A549 (cell line): ENCODE results near the gene SLX1A. TPM values are rescaled to one million over a fixed set of nuclear protein-coding genes. Genes with fewer than 3 reads are reported as not detected.

Experiments used
- ATAC-seq, 2 experiments: fragments of 200-7000 bp in 1 of 2; fragments of >200 bp in 1 of 2; cut with Nextera tagmentation in 1 of 2; cut with Tn5 transposase in 1 of 2; 3 replicates each; pipeline versions ENCODE4 v1.8.0 to v1.9.1; 2018 to 2020; ENCODE audit warnings: mild to moderate bottlenecking in 1 of 2, moderate library complexity in 1 of 2
- CTCF ChIA-PET: fragments of 300-600 bp; sonication (Branson Sonifier 250); formaldehyde crosslinking; extraction: SDS; loops from one replicate; lab custom pipeline; 2021; ENCODE audit warnings: antibody characterized with exemption, inconsistent platforms; lab: Yijun Ruan, JAX
- POLR2A ChIA-PET: fragments of 350-600 bp; formaldehyde crosslinking; extraction: SDS; loops from one replicate; lab custom pipeline; 2021; ENCODE audit warnings: antibody characterized with exemption, inconsistent platforms; lab: Yijun Ruan, JAX
- DNase-seq, 2 experiments: peaks; one replicate each; pipeline versions ENCODE4 v3.0.0 to v3.0.0-alpha.2; 2011 to 2016; ENCODE audit warnings: low read depth in 1 of 2, low spot score in 1 of 2
- FAIRE-seq: peaks from 2 replicates; lab custom pipeline; 2011; peaks lifted over from hg19 to GRCh38; lab: Jason Lieb, UNC
- H3K27ac ChIP-seq, 2 experiments: fragments of >200 bp; sonication (Bioruptor Twin); formaldehyde crosslinking; 3 replicates each; pipeline ENCODE4 v1.5.1; 2016 to 2017
- H3K4me1 ChIP-seq: fragments of >200 bp; sonication (Bioruptor Twin); formaldehyde crosslinking; 3 replicates; pipeline ENCODE4 v1.6.1; 2016
- H3K4me2 ChIP-seq: fragments of >200 bp; sonication (Bioruptor Twin); formaldehyde crosslinking; 3 replicates; pipeline ENCODE4 v1.6.1; 2016
- H3K4me3 ChIP-seq: fragments of >200 bp; sonication (Bioruptor Twin); formaldehyde crosslinking; 3 replicates; pipeline ENCODE4 v1.5.1; 2016
- H3K9me3 ChIP-seq: fragments of >200 bp; sonication (Bioruptor Twin); formaldehyde crosslinking; 3 replicates; pipeline ENCODE4 v1.6.1; 2016
- BHLHE40 ChIP-seq: IDR thresholded peaks from 2 replicates; pipeline ENCODE4 v1.6.1; 2012; ENCODE audit warnings: low read depth, low read length, inconsistent platforms
- CEBPB ChIP-seq, 2 experiments: fragments of >200 bp in 1 of 2; sonication (Bioruptor Twin) in 1 of 2; formaldehyde crosslinking in 1 of 2; IDR thresholded peaks; 2 replicates each; pipeline ENCODE4 v1.6.1; 2012 to 2016
- EHF ChIP-seq: fragments of 250-450 bp; sonication (Bioruptor Pico); IDR thresholded peaks from 2 replicates; pipeline ENCODE4 v1.5.0; 2020; ENCODE audit warnings: mild to moderate bottlenecking
- ESRRA ChIP-seq: fragments of 150-350 bp; IDR thresholded peaks from 2 replicates; pipeline ENCODE4 v1.6.1; 2014; ENCODE audit warnings: mild to moderate bottlenecking, low read length, borderline replicate concordance
- FOSL2 ChIP-seq, 2 experiments: fragments of 450-650 bp in 1 of 2; fragments of >200 bp in 1 of 2; sonication (Bioruptor Twin) in 1 of 2; formaldehyde crosslinking; IDR thresholded peaks; 2 replicates each; pipeline versions ENCODE4 v1.5.0 to v1.6.1; 2016 to 2020; ENCODE audit warnings: mild to moderate bottlenecking in 1 of 2, moderate library complexity in 1 of 2
- FOXS1 ChIP-seq: fragments of 250-450 bp; sonication (Bioruptor Pico); IDR thresholded peaks from 2 replicates; pipeline ENCODE4 v1.5.0; 2020; ENCODE audit warnings: mild to moderate bottlenecking, moderate library complexity
- HDAC2 ChIP-seq: fragments of 200-600 bp; sonication (generic); IDR thresholded peaks from 2 replicates; pipeline ENCODE4 v1.6.1; 2016
- HEYL ChIP-seq: fragments of 250-450 bp; sonication (Bioruptor Pico); IDR thresholded peaks from 2 replicates; pipeline ENCODE4 v1.8.0; 2021; ENCODE audit warnings: mild to moderate bottlenecking, moderate library complexity
- HOXA7 ChIP-seq: fragments of 250-450 bp; sonication (Bioruptor Pico); IDR thresholded peaks from 2 replicates; pipeline ENCODE4 v1.5.0; 2020; ENCODE audit warnings: mild to moderate bottlenecking, moderate library complexity
- JUN ChIP-seq, 2 experiments: fragments of >200 bp; sonication (Bioruptor Twin); formaldehyde crosslinking; IDR thresholded peaks; 2 replicates in 1 of 2; 3 replicates in 1 of 2; pipeline ENCODE4 v1.6.1; 2016 to 2017
- MAZ ChIP-seq: fragments of 150-350 bp; IDR thresholded peaks from 2 replicates; pipeline ENCODE4 v1.6.1; 2014; ENCODE audit warnings: antibody characterized with exemption, low read depth, low read length, borderline replicate concordance
- NR3C1 ChIP-seq: fragments of >200 bp; sonication (Bioruptor Twin); formaldehyde crosslinking; IDR thresholded peaks from 3 replicates; pipeline ENCODE4 v1.6.1; 2017
- PHF8 ChIP-seq: fragments of 200-600 bp; sonication (generic); IDR thresholded peaks from 2 replicates; pipeline ENCODE4 v1.6.1; 2016; ENCODE audit warnings: low read depth, mild to moderate bottlenecking, antibody characterized with exemption, moderate library complexity, borderline replicate concordance
- POLR2A ChIP-seq: IDR thresholded peaks from 2 replicates; pipeline ENCODE4 v1.6.1; 2012; ENCODE audit warnings: mild to moderate bottlenecking, low read length
- RFX5 ChIP-seq: fragments of 450-650 bp; IDR thresholded peaks from 2 replicates; pipeline ENCODE4 v1.7.1; 2014; ENCODE audit warnings: antibody characterized with exemption, mild to moderate bottlenecking, moderate library complexity
- SMC3 ChIP-seq: fragments of >200 bp; sonication (Bioruptor Twin); formaldehyde crosslinking; IDR thresholded peaks from 3 replicates; pipeline ENCODE4 v1.6.1; 2018; ENCODE audit warnings: inconsistent platforms
- SREBF2 ChIP-seq: fragments of 450-650 bp; IDR thresholded peaks from 2 replicates; pipeline ENCODE4 v1.6.1; 2014; ENCODE audit warnings: mild to moderate bottlenecking, moderate library complexity
- TP53 ChIP-seq: fragments of 250-450 bp; sonication (Bioruptor Pico); IDR thresholded peaks from 2 replicates; pipeline ENCODE4 v1.5.0; 2021; ENCODE audit warnings: mild to moderate bottlenecking, moderate library complexity
- ZC3H11A ChIP-seq: fragments of 450-650 bp; IDR thresholded peaks from 2 replicates; pipeline ENCODE4 v1.6.1; 2014; ENCODE audit warnings: antibody characterized with exemption, mild to moderate bottlenecking
- ZFP36 ChIP-seq: fragments of 450-650 bp; IDR thresholded peaks from 2 replicates; pipeline ENCODE4 v1.6.1; 2014; ENCODE audit warnings: borderline replicate concordance; ENCODE audit not compliant: partially characterized antibody
- ZNF302 ChIP-seq: fragments of 250-450 bp; sonication (Bioruptor Pico); IDR thresholded peaks from 2 replicates; pipeline ENCODE4 v1.9.0; 2021; ENCODE audit warnings: inconsistent platforms, mild to moderate bottlenecking, moderate library complexity
- WGBS: methylation state at CpG from one replicate; pipeline ENCODE4 v1.1.6; 2017; ENCODE audit errors: missing lambda C conversion rate; 5-methylcytosine and 5-hydroxymethylcytosine counted together
- polyA plus RNA-seq, 4 experiments: library from polyadenylated mRNA; depleted of rRNA in 3 of 4; stranded (reverse); fragments of >200 nt; fragmentation: RNase III in 1 of 4; extraction: RNeasy Plus Mini Kit Qiagen cat#74134 plus additional on column Dnase treatment in 1 of 4; gene quantifications; 2 replicates in 3 of 4; 3 replicates in 1 of 4; pipeline ENCODE4 v1.2.3, GENCODE V29; 2011 to 2017
- TF ChIP-seq, protein P1 (sequence below): fragments of >200 bp; sonication (Bioruptor Twin); formaldehyde crosslinking; IDR thresholded peaks from 3 replicates; pipeline ENCODE4 v1.5.1; 2016
- TF ChIP-seq, protein P2 (sequence below): fragments of 200-600 bp; sonication (generic); IDR thresholded peaks from 2 replicates; pipeline ENCODE4 v1.6.1; 2016; ENCODE audit warnings: antibody characterized with exemption, mild to moderate bottlenecking, moderate library complexity
- TF ChIP-seq, protein P3 (sequence below): fragments of 250-450 bp; sonication (Bioruptor Pico); IDR thresholded peaks from 2 replicates; pipeline ENCODE4 v1.5.0; 2021; ENCODE audit warnings: mild to moderate bottlenecking, moderate library complexity, borderline replicate concordance
- TF ChIP-seq, protein P4 (sequence below): IDR thresholded peaks from 2 replicates; pipeline ENCODE4 v1.6.1; 2012; ENCODE audit warnings: low read depth, borderline replicate concordance
- TF ChIP-seq, protein P5 (sequence below): fragments of 150-350 bp; IDR thresholded peaks from 2 replicates; pipeline ENCODE4 v1.6.1; 2014; ENCODE audit warnings: low read depth, mild to moderate bottlenecking, low read length
- TF ChIP-seq, protein P6 (sequence below): IDR thresholded peaks from 2 replicates; pipeline ENCODE4 v1.6.1; 2012

The SLX1A gene
- polyA plus RNA-seq, 2 of the 4 experiments (the other 2 are of a cell fraction), result 3.5 to 28.4 TPM

DNA sequence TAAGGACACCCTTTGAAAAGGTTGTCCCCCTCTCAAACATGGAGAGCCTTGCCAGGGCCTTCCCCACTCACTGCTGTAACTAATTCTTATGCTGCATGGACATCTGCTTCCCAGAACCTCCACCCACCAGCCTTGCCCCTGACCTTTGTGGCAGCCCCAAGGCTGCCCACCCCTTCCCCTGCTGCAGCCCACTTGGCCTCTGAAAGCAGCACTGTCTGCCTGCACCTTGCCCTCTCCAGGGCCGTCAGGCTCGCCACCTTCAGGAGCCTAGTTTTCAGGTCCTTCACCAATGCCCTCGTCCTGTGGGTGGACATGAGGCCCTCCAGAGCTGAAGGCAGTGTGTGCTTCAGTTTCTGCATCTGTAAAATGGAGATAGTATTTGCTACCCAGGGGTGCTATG is 12.9 kb upstream of the SLX1A start (continued):
- TF ChIP-seq, protein P1, sequence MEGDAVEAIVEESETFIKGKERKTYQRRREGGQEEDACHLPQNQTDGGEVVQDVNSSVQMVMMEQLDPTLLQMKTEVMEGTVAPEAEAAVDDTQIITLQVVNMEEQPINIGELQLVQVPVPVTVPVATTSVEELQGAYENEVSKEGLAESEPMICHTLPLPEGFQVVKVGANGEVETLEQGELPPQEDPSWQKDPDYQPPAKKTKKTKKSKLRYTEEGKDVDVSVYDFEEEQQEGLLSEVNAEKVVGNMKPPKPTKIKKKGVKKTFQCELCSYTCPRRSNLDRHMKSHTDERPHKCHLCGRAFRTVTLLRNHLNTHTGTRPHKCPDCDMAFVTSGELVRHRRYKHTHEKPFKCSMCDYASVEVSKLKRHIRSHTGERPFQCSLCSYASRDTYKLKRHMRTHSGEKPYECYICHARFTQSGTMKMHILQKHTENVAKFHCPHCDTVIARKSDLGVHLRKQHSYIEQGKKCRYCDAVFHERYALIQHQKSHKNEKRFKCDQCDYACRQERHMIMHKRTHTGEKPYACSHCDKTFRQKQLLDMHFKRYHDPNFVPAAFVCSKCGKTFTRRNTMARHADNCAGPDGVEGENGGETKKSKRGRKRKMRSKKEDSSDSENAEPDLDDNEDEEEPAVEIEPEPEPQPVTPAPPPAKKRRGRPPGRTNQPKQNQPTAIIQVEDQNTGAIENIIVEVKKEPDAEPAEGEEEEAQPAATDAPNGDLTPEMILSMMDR, result no peak
- TF ChIP-seq EHF, result no peak

DNA sequence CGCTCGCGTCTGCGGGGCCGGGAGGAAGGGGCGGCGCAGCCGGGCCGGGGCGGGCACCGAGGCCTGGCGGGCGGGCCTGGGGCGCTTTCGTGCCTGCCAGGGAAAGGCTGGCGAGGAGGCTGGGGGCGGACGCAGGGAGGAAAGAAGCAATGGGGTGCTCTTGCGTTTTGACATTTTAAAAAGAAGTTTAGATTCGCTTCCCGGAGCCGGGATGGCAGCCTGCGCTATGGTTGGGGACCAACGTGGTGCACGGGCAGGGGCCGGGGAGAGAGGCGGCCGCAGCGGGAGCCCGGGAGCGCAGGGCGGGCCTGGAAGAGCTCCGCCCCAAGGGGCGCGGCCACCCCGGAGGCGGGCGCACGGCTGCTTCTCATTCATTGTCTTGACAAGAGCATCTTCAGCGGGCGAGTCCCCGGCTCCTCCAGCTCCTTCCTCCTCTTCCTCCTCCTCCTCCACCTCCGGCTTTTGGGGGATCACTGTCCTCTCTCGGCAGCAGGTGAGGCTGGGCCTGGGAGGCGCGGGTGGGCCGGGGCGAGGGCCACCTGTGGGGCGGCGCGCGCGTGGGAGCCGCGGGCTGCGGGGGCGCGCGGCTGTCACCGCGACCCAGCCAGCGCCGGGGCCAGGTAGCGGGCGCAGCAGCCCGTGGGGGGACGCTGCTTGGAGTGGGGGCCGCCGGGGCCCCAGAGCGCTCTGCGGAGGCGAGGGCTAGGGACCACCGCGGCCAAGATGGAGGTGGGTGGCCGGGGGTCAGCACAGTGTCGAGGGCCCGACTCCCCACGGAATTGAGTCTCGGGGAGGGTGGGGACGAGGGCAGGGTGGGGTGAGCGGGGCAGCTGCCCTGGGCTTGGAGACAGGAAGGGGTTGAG is 10.2 kb upstream of the SLX1A start, which contains the start of gene CORO1A:
Gene CORO1A, plus strand, starts transcription at position 370 of the 863 bp plus-strand sequence. CDS start 1,608 bp downstream, outside the sequence.
- POLR2A ChIA-PET, result interaction anchor here (0.6 to 1.0 kb wide), 3 partner anchors 86 to 118 kb away, joined by 3 to 4 read pairs (median 3); partner anchors contain the start of genes ALDOA and YPEL3
- CTCF ChIA-PET, result no interaction called here
- TF ChIP-seq ZNF302 (no peak), SREBF2 (no peak), NR3C1 (no peak), POLR2A (peak; percentile 52), ESRRA (no peak), HEYL (CRISPR knock-in tag) (no peak), PHF8 (peak; percentile 49; the same call in 1 of the 2 replicates), EHF (no peak), HDAC2 (no peak), SMC3 (peak; percentile 11; the same call in 1 of the 3 replicates), HOXA7 (CRISPR knock-in tag) (no peak), ZFP36 (no peak), FOSL2 (IDR thresholded peaks at IDR 0.05) (no peak), FOSL2 (CRISPR knock-in tag; IDR thresholded peaks at IDR 0.05) (no peak), MAZ (no peak), JUN (IDR thresholded peaks at IDR 0.05) (peak in 1 of 2 experiments; percentile 62; a peak in 2 of 5 replicates), BHLHE40 (no peak), FOXS1 (CRISPR knock-in tag) (no peak), CEBPB (IDR thresholded peaks at IDR 0.05) (no peak), RFX5 (no peak), TP53 (CRISPR knock-in tag) (no peak), ZC3H11A (no peak)
- TF ChIP-seq, protein P2, sequence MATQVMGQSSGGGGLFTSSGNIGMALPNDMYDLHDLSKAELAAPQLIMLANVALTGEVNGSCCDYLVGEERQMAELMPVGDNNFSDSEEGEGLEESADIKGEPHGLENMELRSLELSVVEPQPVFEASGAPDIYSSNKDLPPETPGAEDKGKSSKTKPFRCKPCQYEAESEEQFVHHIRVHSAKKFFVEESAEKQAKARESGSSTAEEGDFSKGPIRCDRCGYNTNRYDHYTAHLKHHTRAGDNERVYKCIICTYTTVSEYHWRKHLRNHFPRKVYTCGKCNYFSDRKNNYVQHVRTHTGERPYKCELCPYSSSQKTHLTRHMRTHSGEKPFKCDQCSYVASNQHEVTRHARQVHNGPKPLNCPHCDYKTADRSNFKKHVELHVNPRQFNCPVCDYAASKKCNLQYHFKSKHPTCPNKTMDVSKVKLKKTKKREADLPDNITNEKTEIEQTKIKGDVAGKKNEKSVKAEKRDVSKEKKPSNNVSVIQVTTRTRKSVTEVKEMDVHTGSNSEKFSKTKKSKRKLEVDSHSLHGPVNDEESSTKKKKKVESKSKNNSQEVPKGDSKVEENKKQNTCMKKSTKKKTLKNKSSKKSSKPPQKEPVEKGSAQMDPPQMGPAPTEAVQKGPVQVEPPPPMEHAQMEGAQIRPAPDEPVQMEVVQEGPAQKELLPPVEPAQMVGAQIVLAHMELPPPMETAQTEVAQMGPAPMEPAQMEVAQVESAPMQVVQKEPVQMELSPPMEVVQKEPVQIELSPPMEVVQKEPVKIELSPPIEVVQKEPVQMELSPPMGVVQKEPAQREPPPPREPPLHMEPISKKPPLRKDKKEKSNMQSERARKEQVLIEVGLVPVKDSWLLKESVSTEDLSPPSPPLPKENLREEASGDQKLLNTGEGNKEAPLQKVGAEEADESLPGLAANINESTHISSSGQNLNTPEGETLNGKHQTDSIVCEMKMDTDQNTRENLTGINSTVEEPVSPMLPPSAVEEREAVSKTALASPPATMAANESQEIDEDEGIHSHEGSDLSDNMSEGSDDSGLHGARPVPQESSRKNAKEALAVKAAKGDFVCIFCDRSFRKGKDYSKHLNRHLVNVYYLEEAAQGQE, result no peak
- TF ChIP-seq, protein P3, sequence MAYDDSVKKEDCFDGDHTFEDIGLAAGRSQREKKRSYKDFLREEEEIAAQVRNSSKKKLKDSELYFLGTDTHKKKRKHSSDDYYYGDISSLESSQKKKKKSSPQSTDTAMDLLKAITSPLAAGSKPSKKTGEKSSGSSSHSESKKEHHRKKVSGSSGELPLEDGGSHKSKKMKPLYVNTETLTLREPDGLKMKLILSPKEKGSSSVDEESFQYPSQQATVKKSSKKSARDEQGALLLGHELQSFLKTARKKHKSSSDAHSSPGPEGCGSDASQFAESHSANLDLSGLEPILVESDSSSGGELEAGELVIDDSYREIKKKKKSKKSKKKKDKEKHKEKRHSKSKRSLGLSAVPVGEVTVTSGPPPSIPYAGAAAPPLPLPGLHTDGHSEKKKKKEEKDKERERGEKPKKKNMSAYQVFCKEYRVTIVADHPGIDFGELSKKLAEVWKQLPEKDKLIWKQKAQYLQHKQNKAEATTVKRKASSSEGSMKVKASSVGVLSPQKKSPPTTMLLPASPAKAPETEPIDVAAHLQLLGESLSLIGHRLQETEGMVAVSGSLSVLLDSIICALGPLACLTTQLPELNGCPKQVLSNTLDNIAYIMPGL, result no peak
- TF ChIP-seq, protein P4, sequence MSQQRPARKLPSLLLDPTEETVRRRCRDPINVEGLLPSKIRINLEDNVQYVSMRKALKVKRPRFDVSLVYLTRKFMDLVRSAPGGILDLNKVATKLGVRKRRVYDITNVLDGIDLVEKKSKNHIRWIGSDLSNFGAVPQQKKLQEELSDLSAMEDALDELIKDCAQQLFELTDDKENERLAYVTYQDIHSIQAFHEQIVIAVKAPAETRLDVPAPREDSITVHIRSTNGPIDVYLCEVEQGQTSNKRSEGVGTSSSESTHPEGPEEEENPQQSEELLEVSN, result no peak
- TF ChIP-seq, protein P5, sequence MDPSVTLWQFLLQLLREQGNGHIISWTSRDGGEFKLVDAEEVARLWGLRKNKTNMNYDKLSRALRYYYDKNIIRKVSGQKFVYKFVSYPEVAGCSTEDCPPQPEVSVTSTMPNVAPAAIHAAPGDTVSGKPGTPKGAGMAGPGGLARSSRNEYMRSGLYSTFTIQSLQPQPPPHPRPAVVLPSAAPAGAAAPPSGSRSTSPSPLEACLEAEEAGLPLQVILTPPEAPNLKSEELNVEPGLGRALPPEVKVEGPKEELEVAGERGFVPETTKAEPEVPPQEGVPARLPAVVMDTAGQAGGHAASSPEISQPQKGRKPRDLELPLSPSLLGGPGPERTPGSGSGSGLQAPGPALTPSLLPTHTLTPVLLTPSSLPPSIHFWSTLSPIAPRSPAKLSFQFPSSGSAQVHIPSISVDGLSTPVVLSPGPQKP, result no peak
- TF ChIP-seq, protein P6, sequence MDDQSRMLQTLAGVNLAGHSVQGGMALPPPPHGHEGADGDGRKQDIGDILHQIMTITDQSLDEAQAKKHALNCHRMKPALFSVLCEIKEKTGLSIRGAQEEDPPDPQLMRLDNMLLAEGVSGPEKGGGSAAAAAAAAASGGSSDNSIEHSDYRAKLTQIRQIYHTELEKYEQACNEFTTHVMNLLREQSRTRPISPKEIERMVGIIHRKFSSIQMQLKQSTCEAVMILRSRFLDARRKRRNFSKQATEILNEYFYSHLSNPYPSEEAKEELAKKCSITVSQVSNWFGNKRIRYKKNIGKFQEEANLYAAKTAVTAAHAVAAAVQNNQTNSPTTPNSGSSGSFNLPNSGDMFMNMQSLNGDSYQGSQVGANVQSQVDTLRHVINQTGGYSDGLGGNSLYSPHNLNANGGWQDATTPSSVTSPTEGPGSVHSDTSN, result peak; percentile 64; the same call in 1 of the 2 replicates

More for the DNA sequence above, 10.2 kb upstream of the SLX1A start, which contains the start of gene CORO1A:
- Histone ChIP-seq H3K4me3 (peak within 1 kb of the TSS; percentile 55), H3K4me2 (peak within 1 kb of the TSS; percentile 95), H3K4me1 (peaks cover 21% of the 10 kb centered on the region; the same call in 2 of the 3 replicates), H3K27ac (peak within 1 kb of the TSS; percentile 70 to 93), H3K9me3 (no peaks in the 10 kb centered on the region)
- DNase-seq (peak; percentile 67 to 85), FAIRE-seq (no peak), ATAC-seq (peak; percentile 84 to 88)
- 1% methylated on average over 30 of the region's 81 CpGs for WGBS
